SK-N-SH treated with all-trans-retinoic acid at 6 μM for 48 hours (cell line): Measurements from ENCODE around the gene MRPS31.

Experiments
- ARNTL ChIP-seq: fragments of 450-650 bp; formaldehyde crosslinking; IDR thresholded peaks from 2 replicates; pipeline ENCODE4 v1.5.0; 2020; ENCODE audit warnings: low read depth, mild to moderate bottlenecking, moderate library complexity, borderline replicate concordance
- CSDC2 ChIP-seq: fragments of 250-450 bp; sonication (Bioruptor Pico); IDR thresholded peaks from 2 replicates; pipeline ENCODE4 v1.5.0; 2020; ENCODE audit warnings: mild to moderate bottlenecking, moderate library complexity
- ISL1 ChIP-seq: fragments of 250-450 bp; sonication (Bioruptor Pico); IDR thresholded peaks from 2 replicates; pipeline ENCODE4 v2.1.2; 2022; ENCODE audit warnings: mild to moderate bottlenecking, moderate library complexity
- POU6F1 ChIP-seq: fragments of 250-450 bp; sonication (Bioruptor Pico); IDR thresholded peaks from 2 replicates; pipeline ENCODE4 v1.8.0; 2021; ENCODE audit warnings: low read depth, mild to moderate bottlenecking, moderate library complexity, borderline replicate concordance
- PPARA ChIP-seq: fragments of 250-450 bp; sonication (Bioruptor Pico); IDR thresholded peaks from 2 replicates; pipeline ENCODE4 v1.5.0; 2020; ENCODE audit warnings: mild to moderate bottlenecking, borderline replicate concordance
- SNAI2 ChIP-seq: fragments of 250-450 bp; sonication (Bioruptor Pico); IDR thresholded peaks from 2 replicates; pipeline ENCODE4 v1.5.0; 2020; ENCODE audit warnings: mild to moderate bottlenecking, moderate library complexity
- ZFP3 ChIP-seq: fragments of 250-450 bp; sonication (Bioruptor Pico); IDR thresholded peaks from 2 replicates; pipeline ENCODE4 v1.5.0; 2020; ENCODE audit warnings: mild to moderate bottlenecking, moderate library complexity
- ZFP30 ChIP-seq: fragments of 450-650 bp; formaldehyde crosslinking; IDR thresholded peaks from 2 replicates; pipeline ENCODE4 v1.5.0; 2022; ENCODE audit warnings: mild to moderate bottlenecking, moderate library complexity

GRCh38 chr13:40786568-40786996 lies 15.6 kb upstream of the MRPS31 start:
- TF ChIP-seq ZFP3 (CRISPR knock-in tag), result no peak
- TF ChIP-seq ARNTL (CRISPR knock-in tag), result no peak
- TF ChIP-seq PPARA, result no peak
- TF ChIP-seq ZFP30 (CRISPR knock-in tag), result no peak
- no peak for TF ChIP-seq ISL1 (CRISPR knock-in tag)
- TF ChIP-seq SNAI2 (CRISPR knock-in tag), result no peak
- TF ChIP-seq CSDC2 (CRISPR knock-in tag), result no peak
- TF ChIP-seq POU6F1 (CRISPR knock-in tag), result no peak
